ENCODE data around the gene RND3.

The RND3 gene

GRCh38 chr2:150438654-150439053, 48.8 kb downstream of the RND3 start:
- FAIRE-seq = no peak

- no peak for FAIRE-seq
Measured at GRCh38 chr2:150438041-150438440, 49.4 kb downstream of the RND3 start.

- no peak for FAIRE-seq
Measured at GRCh38 chr2:150432312-150432625, 55.2 kb downstream of the RND3 start.

- no peak for FAIRE-seq
Measured at GRCh38 chr2:150431561-150432311, 55.7 kb downstream of the RND3 start.

GRCh38 chr2:150429384-150429961, 58.0 kb downstream of the RND3 start:
- no peak for FAIRE-seq

GRCh38 chr2:150428641-150429040, 58.8 kb downstream of the RND3 start:
- FAIRE-seq = no peak

- no peak for FAIRE-seq
Measured at GRCh38 chr2:150427298-150427697, 60.2 kb downstream of the RND3 start.

GRCh38 chr2:150426724-150427123, 60.7 kb downstream of the RND3 start:
- no peak for FAIRE-seq

GRCh38 chr2:150426315-150426714, 61.2 kb downstream of the RND3 start:
- FAIRE-seq = no peak

GRCh38 chr2:150425121-150425955, 62.1 kb downstream of the RND3 start:
- no peak for FAIRE-seq

GRCh38 chr2:150424406-150424805, 63.1 kb downstream of the RND3 start:
- no peak for FAIRE-seq

- FAIRE-seq = no peak
Measured at GRCh38 chr2:150421126-150421651, 66.3 kb downstream of the RND3 start.

- no peak for FAIRE-seq
Measured at GRCh38 chr2:150418916-150419315, 68.6 kb downstream of the RND3 start.
